Natural killer cell treated with Interleukin-12 subunit alpha and Interleukin-12 subunit beta and Interleukin-15 and Interleukin-18, amount 100 ng/mL, for 72 hours (primary cell): ENCODE results near the gene OR8S1. TPM values are rescaled to one million over a fixed set of nuclear protein-coding genes. Genes with fewer than 3 reads are reported as not detected.
"Not testable (repeated sequence)": the region's sequence is repeated elsewhere in the genome, so short reads cannot be mapped to it uniquely, and the experiment has no call there.

Experiments used
- ATAC-seq, 2 donors: fragments of 150-1000 bp; cut with Tn5 transposase in 1 of 2; sonication (Bioruptor Pico), chemical (Tn5 transposase) in 1 of 2; 2 replicates each; pipeline ENCODE4 v1.10.0; 2021
- DNase-seq: peaks from one replicate; pipeline ENCODE4 v3.0.0; 2022; ENCODE audit warnings: low spot score
- H3K27ac Mint-ChIP-seq, 2 donors: 1 replicate in 1 of 2; 2 replicates in 1 of 2; pipeline ENCODE4 v1.8.0; 2022; ENCODE audit warnings: mixed read lengths in 2 of 2, mild to moderate bottlenecking in 1 of 2, moderate library complexity in 1 of 2
- H3K27me3 Mint-ChIP-seq, 2 donors: 1 replicate in 1 of 2; 2 replicates in 1 of 2; pipeline ENCODE4 v1.8.0; 2022; ENCODE audit warnings: mixed read lengths in 2 of 2
- H3K36me3 Mint-ChIP-seq: one replicate; pipeline ENCODE4 v1.8.0; 2022; ENCODE audit warnings: mixed read lengths
- H3K4me1 Mint-ChIP-seq, 2 donors: 1 replicate in 1 of 2; 2 replicates in 1 of 2; pipeline ENCODE4 v1.8.0; 2022; ENCODE audit warnings: low read depth in 2 of 2, mixed read lengths in 2 of 2, mild to moderate bottlenecking in 1 of 2
- H3K4me3 Mint-ChIP-seq: one replicate; pipeline ENCODE4 v1.8.0; 2022; ENCODE audit warnings: mixed read lengths
- H3K9me3 Mint-ChIP-seq: 2 replicates; pipeline ENCODE4 v1.8.0; 2022; ENCODE audit warnings: mixed read lengths
- total RNA-seq, 2 donors: library from RNA; stranded (reverse); gene quantifications; one replicate each; pipeline ENCODE4 v1.2.3, GENCODE V29; 2022

OR8S1 gene
- not detected for total RNA-seq

- Mint-ChIP-seq H3K27me3 (peaks cover 7 to 19% of the 10 kb centered on the region in 2 donors), H3K4me1 (no peaks in the 10 kb centered on the region), H3K27ac (no peak within 1 kb of the TSS), H3K4me3 (no peak within 1 kb of the TSS), H3K36me3 (no peaks in the 10 kb centered on the region), H3K9me3 (no peaks in the 10 kb centered on the region)
- DNase-seq (no peak), ATAC-seq (no peak)
These were observed at the start of gene OR8S1 for GRCh38 chr12:48525332-48525731. TSS of gene OR8S1 (plus strand) at chr12:48525632. CDS start at chr12:48525632, 0 bp downstream.

GRCh38 chr12:48482198-48482597 is 43.2 kb upstream of the OR8S1 start, which contains the start of gene C12orf54:
TSS of gene C12orf54 (plus strand) at chr12:48482498. CDS start at chr12:48483297, 799 bp downstream.
- Mint-ChIP-seq H3K4me3 (no peak within 1 kb of the TSS), H3K36me3 (no peaks in the 10 kb centered on the region), H3K27me3 (peaks cover 20 to 24% of the 10 kb centered on the region in 2 donors), H3K27ac (no peak within 1 kb of the TSS), H3K9me3 (no peaks in the 10 kb centered on the region), H3K4me1 (no peaks in the 10 kb centered on the region)
- DNase-seq (no peak), ATAC-seq (no peak)

GRCh38 chr12:48482930-48483329 is 42.5 kb upstream of the OR8S1 start:
- ATAC-seq = no peak
- Mint-ChIP-seq H3K9me3 (no peaks in the 10 kb centered on the region), H3K4me1 (no peaks in the 10 kb centered on the region), H3K27me3 (peaks cover 16 to 20% of the 10 kb centered on the region in 2 donors), H3K36me3 (no peaks in the 10 kb centered on the region), H3K4me3 (no peak overlapping the region), H3K27ac (no peak overlapping the region)
- DNase-seq = no peak

- no peak overlapping the region for H3K27ac Mint-ChIP-seq
- no peaks in the 10 kb centered on the region for H3K36me3 Mint-ChIP-seq
- DNase-seq (no peak), ATAC-seq (no peak)
- H3K4me3 Mint-ChIP-seq = no peak overlapping the region
- no peaks in the 10 kb centered on the region for H3K9me3 Mint-ChIP-seq
- H3K27me3 Mint-ChIP-seq = peaks cover 17 to 20% of the 10 kb centered on the region in 2 donors
- H3K4me1 Mint-ChIP-seq = no peaks in the 10 kb centered on the region
These were observed 39.2 kb upstream of the OR8S1 start for GRCh38 chr12:48486261-48486660.

- Mint-ChIP-seq H3K4me1 (no peaks in the 10 kb centered on the region), H3K9me3 (no peaks in the 10 kb centered on the region), H3K4me3 (no peak overlapping the region), H3K36me3 (no peaks in the 10 kb centered on the region), H3K27ac (no peak overlapping the region), H3K27me3 (peaks cover 17 to 20% of the 10 kb centered on the region in 2 donors)
- ATAC-seq = no peak
- no peak for DNase-seq
These were observed 38.8 kb upstream of the OR8S1 start for GRCh38 chr12:48486679-48487078.

GRCh38 chr12:48489012-48489411 is 36.4 kb upstream of the OR8S1 start:
- peaks cover 15 to 21% of the 10 kb centered on the region in 2 donors for H3K27me3 Mint-ChIP-seq
- no peak overlapping the region for H3K4me3 Mint-ChIP-seq
- H3K36me3 Mint-ChIP-seq = no peaks in the 10 kb centered on the region
- no peaks in the 10 kb centered on the region for H3K4me1 Mint-ChIP-seq
- ATAC-seq (no peak), DNase-seq (no peak)
- H3K27ac Mint-ChIP-seq = no peak overlapping the region
- H3K9me3 Mint-ChIP-seq = no peaks in the 10 kb centered on the region

GRCh38 chr12:48489456-48489855 is 36.0 kb upstream of the OR8S1 start:
- H3K4me3 Mint-ChIP-seq, DNase-seq, H3K27ac Mint-ChIP-seq, H3K9me3 Mint-ChIP-seq, ATAC-seq, H3K36me3 Mint-ChIP-seq, H3K4me1 Mint-ChIP-seq: not testable (repeated sequence)
- H3K27me3 Mint-ChIP-seq = peaks cover 15 to 21% of the 10 kb centered on the region in 2 donors

- H3K27me3 Mint-ChIP-seq = peaks cover 10 to 20% of the 10 kb centered on the region in 2 donors
- ATAC-seq = not testable (repeated sequence)
These were observed 25.2 kb upstream of the OR8S1 start for GRCh38 chr12:48500281-48500680.

GRCh38 chr12:48506836-48507235 is 18.6 kb upstream of the OR8S1 start:
- not testable (repeated sequence) for H3K36me3 Mint-ChIP-seq, H3K4me3 Mint-ChIP-seq, H3K27ac Mint-ChIP-seq, DNase-seq, H3K9me3 Mint-ChIP-seq, H3K4me1 Mint-ChIP-seq, ATAC-seq
- peaks cover 25 to 49% of the 10 kb centered on the region in 2 donors for H3K27me3 Mint-ChIP-seq

More at GRCh38 chr12:48500281-48500680, 25.2 kb upstream of the OR8S1 start:
- H3K27ac Mint-ChIP-seq, DNase-seq, H3K4me1 Mint-ChIP-seq, H3K36me3 Mint-ChIP-seq, H3K9me3 Mint-ChIP-seq, H3K4me3 Mint-ChIP-seq: not testable (repeated sequence)

- Mint-ChIP-seq H3K9me3 (no peaks in the 10 kb centered on the region), H3K4me3 (no peak overlapping the region), H3K4me1 (no peaks in the 10 kb centered on the region), H3K36me3 (no peaks in the 10 kb centered on the region), H3K27me3 (peaks cover 25 to 42% of the 10 kb centered on the region in 2 donors), H3K27ac (no peak overlapping the region)
- no peak for ATAC-seq
- DNase-seq = no peak
These were observed 16.4 kb upstream of the OR8S1 start for GRCh38 chr12:48508987-48509386.

- Mint-ChIP-seq H3K36me3 (no peaks in the 10 kb centered on the region), H3K9me3 (peaks cover 4% of the 10 kb centered on the region), H3K27me3 (peaks cover 31 to 44% of the 10 kb centered on the region in 2 donors), H3K27ac (no peak overlapping the region), H3K4me1 (no peaks in the 10 kb centered on the region), H3K4me3 (no peak overlapping the region)
- ATAC-seq (no peak), DNase-seq (no peak)
These were observed 15.3 kb upstream of the OR8S1 start for GRCh38 chr12:48510111-48510510.

- Mint-ChIP-seq H3K9me3 (peaks cover 4% of the 10 kb centered on the region), H3K4me3 (no peak overlapping the region), H3K36me3 (no peaks in the 10 kb centered on the region), H3K4me1 (no peaks in the 10 kb centered on the region), H3K27me3 (peaks cover 14 to 25% of the 10 kb centered on the region in 2 donors), H3K27ac (no peak overlapping the region)
- no peak for DNase-seq
- ATAC-seq = no peak
These were observed 12.6 kb upstream of the OR8S1 start for GRCh38 chr12:48512855-48513254.

GRCh38 chr12:48514728-48515127 is 10.7 kb upstream of the OR8S1 start:
- H3K4me1 Mint-ChIP-seq = no peaks in the 10 kb centered on the region
- ATAC-seq (no peak), DNase-seq (no peak)
- peaks cover 4% of the 10 kb centered on the region for H3K9me3 Mint-ChIP-seq
- no peak overlapping the region for H3K4me3 Mint-ChIP-seq
- no peaks in the 10 kb centered on the region for H3K36me3 Mint-ChIP-seq
- H3K27ac Mint-ChIP-seq = no peak overlapping the region
- H3K27me3 Mint-ChIP-seq = peaks cover 16 to 23% of the 10 kb centered on the region in 2 donors

GRCh38 chr12:48520381-48520780 is 5.1 kb upstream of the OR8S1 start:
- ATAC-seq, H3K4me3 Mint-ChIP-seq, H3K9me3 Mint-ChIP-seq, H3K4me1 Mint-ChIP-seq, H3K27me3 Mint-ChIP-seq, H3K27ac Mint-ChIP-seq, H3K36me3 Mint-ChIP-seq, DNase-seq: not testable (repeated sequence)
